ENCODE results near the gene PDP2.

Gene PDP2

DNA sequence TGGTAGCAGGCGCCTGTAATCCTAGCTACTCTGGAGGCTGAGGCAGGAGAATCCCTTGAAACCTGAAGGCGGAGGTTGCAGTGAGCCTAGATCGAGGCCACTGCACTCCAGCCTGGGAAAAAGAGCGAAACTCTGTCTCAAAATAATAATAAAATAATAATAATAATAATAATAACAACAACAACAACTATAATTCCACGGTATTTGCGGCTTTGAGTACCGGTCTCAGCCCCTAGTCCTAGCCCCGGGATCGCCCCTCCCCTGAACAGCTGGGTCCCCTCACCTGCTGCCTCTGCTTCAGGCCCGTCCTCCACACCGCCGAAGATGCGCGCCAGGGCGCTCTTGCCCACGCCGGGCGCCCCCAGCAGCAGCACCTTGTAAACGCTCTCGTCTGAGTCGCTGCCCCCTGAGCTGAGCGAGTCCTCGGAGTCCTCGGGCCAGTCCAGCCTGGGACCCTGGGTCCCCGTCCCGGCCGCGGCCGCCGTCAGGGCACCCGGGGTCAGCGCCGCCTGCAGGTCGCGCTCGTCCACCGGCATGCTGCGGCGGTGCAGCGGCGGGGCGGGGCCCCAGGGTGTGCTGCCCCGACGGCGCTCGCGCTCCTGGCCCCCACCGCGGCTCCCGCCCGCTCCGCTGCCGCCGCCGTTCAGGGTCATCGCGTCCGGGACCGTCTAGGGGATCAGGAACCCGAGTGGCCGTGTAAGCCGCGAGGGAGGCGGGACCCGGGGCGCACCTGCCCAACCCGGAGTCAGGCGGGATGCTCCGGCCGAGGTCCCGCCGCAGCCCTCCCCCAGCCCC, 44.4 kb downstream of the PDP2 start:
- Histone ChIP-seq H3K4me1 (ENCODE audit: insufficient read depth, low read length, poor library complexity, severe bottlenecking) (no peaks in the 10 kb centered on the region), H3K9me2 (replicated peaks; ENCODE audit: low read depth, low read length) (no peaks in the 10 kb centered on the region), H4K20me1 (ENCODE audit: insufficient read depth, low read length, poor library complexity, severe bottlenecking) (no peaks in the 10 kb centered on the region), H3K9ac (ENCODE audit: low read depth, low read length, poor library complexity, severe bottlenecking) (no peak overlapping the region), H3K4me3 (ENCODE audit: low read length, poor library complexity, severe bottlenecking) (no peak overlapping the region), H3F3A (ENCODE audit: low read depth) (no peaks in the 10 kb centered on the region), H3K27me3 (ENCODE audit: insufficient read depth, low read length, poor library complexity, severe bottlenecking) (no peaks in the 10 kb centered on the region), H3K36me3 (ENCODE audit: insufficient read depth, low read length) (no peaks in the 10 kb centered on the region), H3K79me2 (ENCODE audit: insufficient read depth, low read length) (no peaks in the 10 kb centered on the region), H2AFZ (ENCODE audit: low read length) (no peak overlapping the region), H3K9me3 (ENCODE audit: insufficient read depth, low read depth, low read length) (no peaks in the 10 kb centered on the region), H3K4me2 (ENCODE audit: low read depth, low read length, poor library complexity, severe bottlenecking) (no peak overlapping the region)
- TF ChIP-seq, protein P1, sequence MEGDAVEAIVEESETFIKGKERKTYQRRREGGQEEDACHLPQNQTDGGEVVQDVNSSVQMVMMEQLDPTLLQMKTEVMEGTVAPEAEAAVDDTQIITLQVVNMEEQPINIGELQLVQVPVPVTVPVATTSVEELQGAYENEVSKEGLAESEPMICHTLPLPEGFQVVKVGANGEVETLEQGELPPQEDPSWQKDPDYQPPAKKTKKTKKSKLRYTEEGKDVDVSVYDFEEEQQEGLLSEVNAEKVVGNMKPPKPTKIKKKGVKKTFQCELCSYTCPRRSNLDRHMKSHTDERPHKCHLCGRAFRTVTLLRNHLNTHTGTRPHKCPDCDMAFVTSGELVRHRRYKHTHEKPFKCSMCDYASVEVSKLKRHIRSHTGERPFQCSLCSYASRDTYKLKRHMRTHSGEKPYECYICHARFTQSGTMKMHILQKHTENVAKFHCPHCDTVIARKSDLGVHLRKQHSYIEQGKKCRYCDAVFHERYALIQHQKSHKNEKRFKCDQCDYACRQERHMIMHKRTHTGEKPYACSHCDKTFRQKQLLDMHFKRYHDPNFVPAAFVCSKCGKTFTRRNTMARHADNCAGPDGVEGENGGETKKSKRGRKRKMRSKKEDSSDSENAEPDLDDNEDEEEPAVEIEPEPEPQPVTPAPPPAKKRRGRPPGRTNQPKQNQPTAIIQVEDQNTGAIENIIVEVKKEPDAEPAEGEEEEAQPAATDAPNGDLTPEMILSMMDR (conservative IDR thresholded peaks at IDR 0.05; ENCODE audit: low read length) = no peak
- TF ChIP-seq EZH2phosphoT487 (IDR thresholded peaks at IDR 0.05; ENCODE audit: borderline replicate concordance) = no peak

DNA sequence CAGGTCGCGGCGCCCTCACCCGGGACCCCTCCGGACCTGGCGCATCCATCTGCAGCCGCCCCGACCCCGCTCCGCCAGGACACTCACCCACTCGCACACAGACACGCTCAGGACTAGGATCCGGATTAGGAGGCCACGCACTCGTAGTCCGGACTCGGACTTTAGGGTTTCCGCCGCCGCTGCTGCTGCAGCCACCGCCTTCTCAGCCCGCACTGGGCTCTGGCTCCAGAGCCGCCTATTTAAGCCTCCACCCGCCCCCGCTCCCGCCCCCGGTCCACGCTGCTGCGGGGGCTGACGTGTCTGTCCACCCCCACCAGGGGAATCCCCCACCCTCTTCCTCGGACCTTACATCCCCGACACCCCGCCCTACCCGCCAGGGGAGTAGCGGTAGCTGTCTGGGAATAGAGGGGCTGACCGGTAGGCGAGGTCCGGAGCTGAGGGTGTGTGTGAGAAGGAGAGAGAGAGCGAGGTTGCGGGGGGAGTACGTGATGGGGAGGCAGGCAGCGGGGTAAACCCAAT, 45.1 kb downstream of the PDP2 start, which contains the start of gene RRAD:
RRAD (minus strand) TSS at position 214 of the 519 bp plus-strand sequence. CDS start 356 bp downstream, outside the sequence.
- H3K4me2 ChIP-seq (ENCODE audit: low read depth, low read length, poor library complexity, severe bottlenecking) = no peak within 1 kb of the TSS
- no peaks in the 10 kb centered on the region for H3K9me2 ChIP-seq (replicated peaks; ENCODE audit: low read depth, low read length)
- H3K4me1 ChIP-seq (ENCODE audit: insufficient read depth, low read length, poor library complexity, severe bottlenecking) = no peaks in the 10 kb centered on the region
- H3K79me2 ChIP-seq (ENCODE audit: insufficient read depth, low read length) = no peaks in the 10 kb centered on the region
- H3K9me3 ChIP-seq (ENCODE audit: insufficient read depth, low read depth, low read length) = no peaks in the 10 kb centered on the region
- no peak within 1 kb of the TSS for H3K4me3 ChIP-seq (ENCODE audit: low read length, poor library complexity, severe bottlenecking)
- no peak within 1 kb of the TSS for H2AFZ ChIP-seq (ENCODE audit: low read length)
- no peaks in the 10 kb centered on the region for H3K36me3 ChIP-seq (ENCODE audit: insufficient read depth, low read length)
- no peak within 1 kb of the TSS for H3K9ac ChIP-seq (ENCODE audit: low read depth, low read length, poor library complexity, severe bottlenecking)
- H4K20me1 ChIP-seq (ENCODE audit: insufficient read depth, low read length, poor library complexity, severe bottlenecking) = no peaks in the 10 kb centered on the region
- no peaks in the 10 kb centered on the region for H3F3A ChIP-seq (ENCODE audit: low read depth)
- TF ChIP-seq, protein P1 (conservative IDR thresholded peaks at IDR 0.05; ENCODE audit: low read length) = no peak
- TF ChIP-seq EZH2phosphoT487 (IDR thresholded peaks at IDR 0.05; ENCODE audit: borderline replicate concordance) = no peak
- H3K27me3 ChIP-seq (ENCODE audit: insufficient read depth, low read length, poor library complexity, severe bottlenecking) = no peaks in the 10 kb centered on the region

DNA sequence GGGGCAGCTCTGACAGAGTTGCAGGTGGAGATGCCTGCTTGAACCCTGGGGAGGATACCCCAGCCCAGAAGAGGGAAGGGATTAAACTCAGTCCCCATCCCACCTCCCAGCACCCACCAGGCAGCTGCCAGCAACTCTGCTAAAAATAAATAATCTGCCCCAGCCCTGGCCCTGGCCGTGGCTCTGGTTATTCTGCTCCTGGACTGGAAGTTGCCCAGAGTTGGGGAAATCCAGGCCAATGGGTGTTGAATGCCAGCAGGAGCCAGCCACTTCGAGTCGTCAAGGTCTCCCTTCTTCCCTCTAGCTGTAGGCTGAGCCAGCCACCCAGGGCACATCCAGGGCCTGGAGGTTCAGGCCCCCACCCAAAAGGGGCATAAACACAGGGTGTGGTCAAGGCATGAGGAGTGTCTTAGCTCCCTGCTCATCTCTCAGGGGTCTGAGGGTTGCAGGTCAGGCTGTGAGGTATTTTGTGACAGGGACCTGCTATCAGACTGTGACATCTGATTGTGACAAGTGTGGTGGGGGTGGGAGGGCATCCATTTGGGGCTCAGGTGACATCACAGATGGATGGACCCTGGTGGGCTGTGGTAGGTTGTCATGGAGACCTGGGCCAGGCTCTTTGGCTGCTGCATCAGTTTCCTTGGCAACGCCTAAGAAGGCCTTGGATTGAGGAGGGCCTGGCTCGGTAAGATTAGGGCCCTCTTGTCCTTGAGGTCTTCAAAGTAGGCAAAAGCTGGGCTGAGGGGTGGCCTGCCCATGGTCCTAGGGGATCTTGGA, 46.0 kb downstream of the PDP2 start:
- Histone ChIP-seq H3K9ac (ENCODE audit: low read depth, low read length, poor library complexity, severe bottlenecking) (no peak overlapping the region), H3K4me1 (ENCODE audit: insufficient read depth, low read length, poor library complexity, severe bottlenecking) (no peaks in the 10 kb centered on the region), H3K36me3 (ENCODE audit: insufficient read depth, low read length) (no peaks in the 10 kb centered on the region), H3K9me3 (ENCODE audit: insufficient read depth, low read depth, low read length) (no peaks in the 10 kb centered on the region), H2AFZ (ENCODE audit: low read length) (no peak overlapping the region), H3K4me2 (ENCODE audit: low read depth, low read length, poor library complexity, severe bottlenecking) (no peak overlapping the region), H4K20me1 (ENCODE audit: insufficient read depth, low read length, poor library complexity, severe bottlenecking) (no peaks in the 10 kb centered on the region), H3K4me3 (ENCODE audit: low read length, poor library complexity, severe bottlenecking) (no peak overlapping the region), H3F3A (ENCODE audit: low read depth) (no peaks in the 10 kb centered on the region), H3K79me2 (ENCODE audit: insufficient read depth, low read length) (no peaks in the 10 kb centered on the region), H3K9me2 (replicated peaks; ENCODE audit: low read depth, low read length) (no peaks in the 10 kb centered on the region), H3K27me3 (ENCODE audit: insufficient read depth, low read length, poor library complexity, severe bottlenecking) (no peaks in the 10 kb centered on the region)
- TF ChIP-seq EZH2phosphoT487 (IDR thresholded peaks at IDR 0.05; ENCODE audit: borderline replicate concordance) = no peak

All from Loucy (cell line).